H1 (cell line): ENCODE results near the gene STOML1. TPM values are rescaled to one million over a fixed set of nuclear protein-coding genes. Genes with fewer than 3 reads are reported as not detected.

ENCODE experiments used
- BCL11A ChIP-seq, 2 experiments: IDR thresholded peaks; one replicate each; pipeline ENCODE4 v1.6.1; 2011; ENCODE audit warnings: low read depth in 2 of 2, low read length in 2 of 2, mild to moderate bottlenecking in 2 of 2
- BRCA1 ChIP-seq: IDR thresholded peaks from 2 replicates; pipeline ENCODE4 v1.6.1; 2012; ENCODE audit warnings: low read depth, low read length, improper control_type of control experiment
- RAD21 ChIP-seq, 2 experiments: IDR thresholded peaks in 1 of 2; conservative IDR thresholded peaks in 1 of 2; 2 replicates each; pipeline ENCODE4 v1.6.1; 2011; ENCODE audit warnings: low read depth in 2 of 2, low read length in 2 of 2, improper control_type of control experiment in 1 of 2, inconsistent platforms in 1 of 2, mild to moderate bottlenecking in 1 of 2, moderate library complexity in 1 of 2
- SRF ChIP-seq: IDR thresholded peaks from 2 replicates; pipeline ENCODE4 v1.6.1; 2011; ENCODE audit warnings: mild to moderate bottlenecking, low read depth, low read length, moderate library complexity
- TAF1 ChIP-seq: IDR thresholded peaks from 2 replicates; pipeline ENCODE4 v1.6.1; 2011; ENCODE audit warnings: mild to moderate bottlenecking, low read depth, low read length
- ZNF274 ChIP-seq: IDR thresholded peaks from 2 replicates; pipeline ENCODE4 v1.7.0; 2012; ENCODE audit warnings: low read length, borderline replicate concordance; ENCODE audit errors: extremely low read depth
- polyA plus RNA-seq, 7 experiments: library from polyadenylated mRNA; depleted of rRNA in 3 of 7; stranded (reverse) in 5 of 7; unstranded in 2 of 7; fragments of >200 nt in 5 of 7; fragments of 200-250 nt in 2 of 7; gene quantifications; 1 replicate in 5 of 7; 2 replicates in 1 of 7; 4 replicates in 1 of 7; pipeline versions ENCODE4 v1.2.1 to v1.2.3, GENCODE V29; 2011 to 2013; ENCODE audit warnings: missing spikeins in 2 of 7, mixed read lengths in 2 of 7
- total RNA-seq: library from RNA; stranded (reverse); fragmentation: NEBNext Ultra II Directional; extraction: Animal tissue kit (Norgen Biotek cat#: 25700); gene quantifications from 2 replicates; pipeline ENCODE4 v1.2.1, GENCODE V29; 2021
- TF ChIP-seq, protein P1 (sequence below): IDR thresholded peaks from 2 replicates; pipeline ENCODE4 v1.6.1; 2012; ENCODE audit warnings: inconsistent platforms
- TF ChIP-seq, protein P2 (sequence below): IDR thresholded peaks from 2 replicates; pipeline ENCODE4 v1.6.1; 2012; ENCODE audit warnings: low read length, inconsistent platforms

STOML1 gene
- total and polyA plus RNA-seq, 2 of the 8 experiments (the other 6 are each of a cell fraction or from before 2014, with no cell fraction given), result 2.6 to 3.2 TPM

DNA sequence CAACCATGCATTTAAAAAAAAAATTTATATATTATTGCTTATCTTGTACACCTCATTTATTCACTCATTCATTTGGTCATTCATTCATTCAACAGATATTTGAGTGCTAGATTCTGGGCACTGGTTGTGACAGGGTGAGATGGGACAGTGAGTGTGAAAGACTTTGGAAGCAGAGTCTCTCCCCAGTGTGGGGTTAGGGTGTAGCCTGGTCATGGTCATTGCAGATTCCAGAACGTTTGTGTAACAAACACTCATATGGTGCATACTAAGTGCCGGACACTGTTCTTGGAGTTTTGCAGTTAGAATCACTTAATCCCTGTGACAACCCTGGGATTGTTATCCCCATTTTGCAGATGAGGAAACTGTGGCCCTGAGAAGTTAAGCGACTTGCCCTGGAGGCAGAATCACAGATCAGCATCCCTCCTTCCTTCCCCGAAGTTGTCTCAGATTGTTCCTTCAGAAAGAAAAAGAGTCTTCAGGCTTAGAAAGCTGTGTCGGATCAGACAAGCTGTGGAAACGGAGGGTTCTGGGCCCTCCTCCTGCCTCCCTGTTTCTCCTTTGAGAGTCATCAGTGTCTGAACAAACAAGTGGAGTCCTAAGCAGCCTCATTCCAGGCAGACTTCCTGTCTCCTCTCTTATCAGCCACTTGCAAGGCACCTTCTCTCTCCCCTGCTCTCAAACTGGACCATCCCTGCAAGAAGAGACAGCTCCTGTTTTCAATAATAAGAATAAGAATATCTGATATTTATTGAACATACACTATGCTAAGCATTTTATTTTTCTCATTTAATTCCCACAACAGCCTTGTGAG lies 59.5 kb downstream of the STOML1 start (continued):
- TF ChIP-seq BRCA1 (no peak), ZNF274 (no peak), RAD21 (IDR thresholded peaks at IDR 0.05 in 1 of 2, conservative IDR thresholded peaks at IDR 0.05 in 1 of 2; ENCODE audit: low read depth in 2 of 2, low read length in 2 of 2) (no peak), TAF1 (no peak), BCL11A (IDR thresholded peaks at IDR 0.05; ENCODE audit: low read depth in 2 of 2, low read length in 2 of 2) (no peak), SRF (no peak)
- TF ChIP-seq, protein P1, sequence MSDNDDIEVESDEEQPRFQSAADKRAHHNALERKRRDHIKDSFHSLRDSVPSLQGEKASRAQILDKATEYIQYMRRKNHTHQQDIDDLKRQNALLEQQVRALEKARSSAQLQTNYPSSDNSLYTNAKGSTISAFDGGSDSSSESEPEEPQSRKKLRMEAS, result no peak
- TF ChIP-seq, protein P2, sequence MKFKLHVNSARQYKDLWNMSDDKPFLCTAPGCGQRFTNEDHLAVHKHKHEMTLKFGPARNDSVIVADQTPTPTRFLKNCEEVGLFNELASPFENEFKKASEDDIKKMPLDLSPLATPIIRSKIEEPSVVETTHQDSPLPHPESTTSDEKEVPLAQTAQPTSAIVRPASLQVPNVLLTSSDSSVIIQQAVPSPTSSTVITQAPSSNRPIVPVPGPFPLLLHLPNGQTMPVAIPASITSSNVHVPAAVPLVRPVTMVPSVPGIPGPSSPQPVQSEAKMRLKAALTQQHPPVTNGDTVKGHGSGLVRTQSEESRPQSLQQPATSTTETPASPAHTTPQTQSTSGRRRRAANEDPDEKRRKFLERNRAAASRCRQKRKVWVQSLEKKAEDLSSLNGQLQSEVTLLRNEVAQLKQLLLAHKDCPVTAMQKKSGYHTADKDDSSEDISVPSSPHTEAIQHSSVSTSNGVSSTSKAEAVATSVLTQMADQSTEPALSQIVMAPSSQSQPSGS, result no peak
